ENCODE results near the gene TLX1.

TLX1 gene

GRCh38 chr10:101099901-101100300, 31.2 kb upstream of the TLX1 start:
- DNase-seq (no peak), ATAC-seq (no peak)
- Mint-ChIP-seq H3K4me3 (no peak overlapping the region), H3K27me3 (peaks cover 52% of the 10 kb centered on the region), H3K36me3 (ENCODE audit: low read depth) (no peaks in the 10 kb centered on the region), H3K27ac (no peak overlapping the region), H3K4me1 (no peaks in the 10 kb centered on the region), H3K9me3 (no peaks in the 10 kb centered on the region)

DNA sequence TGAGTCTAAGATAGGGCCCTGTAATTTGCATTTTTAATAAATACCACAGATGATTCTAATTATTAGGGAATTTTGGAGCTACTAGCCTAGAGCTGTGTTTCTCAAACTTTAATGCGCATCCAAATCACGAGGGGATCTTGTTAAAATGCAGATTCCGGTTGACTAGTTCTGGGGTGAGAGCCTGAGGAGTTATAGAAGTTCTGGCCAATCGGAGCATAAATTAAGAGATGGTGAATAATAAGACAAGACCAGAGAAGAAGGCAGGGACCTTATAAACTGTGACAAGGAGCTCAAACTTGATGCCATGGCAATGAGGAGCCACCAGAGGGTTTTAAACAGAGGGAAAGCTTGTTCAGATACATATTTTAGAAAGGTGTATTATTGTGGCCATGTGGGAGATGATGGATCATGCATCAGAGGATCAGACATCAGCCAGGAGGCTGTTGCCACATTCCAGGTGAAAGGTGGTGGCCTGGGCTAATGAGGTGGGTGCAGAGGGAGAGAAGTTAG, 29.7 kb upstream of the TLX1 start:
- ATAC-seq: no peak
- peaks cover 53% of the 10 kb centered on the region for H3K27me3 Mint-ChIP-seq
- DNase-seq: no peak
- H3K36me3 Mint-ChIP-seq (ENCODE audit: low read depth): no peaks in the 10 kb centered on the region
- H3K4me1 Mint-ChIP-seq: no peaks in the 10 kb centered on the region
- no peak overlapping the region for H3K27ac Mint-ChIP-seq
- no peak overlapping the region for H3K4me3 Mint-ChIP-seq
- H3K9me3 Mint-ChIP-seq: no peaks in the 10 kb centered on the region

DNA sequence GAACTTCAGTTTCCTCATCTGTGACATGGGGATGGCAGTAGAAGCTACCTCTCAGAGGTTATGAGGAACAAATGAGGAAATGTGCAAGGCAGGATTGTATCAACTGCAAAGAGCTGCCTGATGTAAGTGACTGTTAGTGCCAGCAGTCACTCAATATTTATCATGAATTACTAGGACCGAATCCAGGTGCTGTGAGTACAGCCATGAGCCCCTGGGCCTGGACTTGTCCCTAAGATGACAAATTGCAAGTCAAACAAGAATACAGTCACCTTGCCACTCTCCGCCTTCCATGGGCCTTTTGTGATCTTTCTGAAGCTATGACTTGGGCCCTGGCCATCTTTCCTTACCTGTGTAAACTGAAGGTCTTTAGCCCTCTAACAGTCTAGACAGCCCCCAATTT, 27.7 kb upstream of the TLX1 start:
- Mint-ChIP-seq H3K36me3 (ENCODE audit: low read depth) (no peaks in the 10 kb centered on the region), H3K4me3 (no peak overlapping the region), H3K27ac (no peak overlapping the region), H3K4me1 (no peaks in the 10 kb centered on the region), H3K9me3 (no peaks in the 10 kb centered on the region), H3K27me3 (peaks cover 48% of the 10 kb centered on the region)
- DNase-seq (no peak), ATAC-seq (no peak)

- DNase-seq (no peak), ATAC-seq (no peak)
- H3K4me1 Mint-ChIP-seq: no peaks in the 10 kb centered on the region
- no peak overlapping the region for H3K27ac Mint-ChIP-seq
- H3K36me3 Mint-ChIP-seq (ENCODE audit: low read depth): no peaks in the 10 kb centered on the region
- no peak overlapping the region for H3K4me3 Mint-ChIP-seq
- H3K9me3 Mint-ChIP-seq: no peaks in the 10 kb centered on the region
- H3K27me3 Mint-ChIP-seq: peaks cover 42% of the 10 kb centered on the region
Observed at GRCh38 chr10:101106351-101106750, 24.7 kb upstream of the TLX1 start.

GRCh38 chr10:101107771-101108170, 23.3 kb upstream of the TLX1 start:
- Mint-ChIP-seq H3K27me3 (peaks cover 38% of the 10 kb centered on the region), H3K4me1 (no peaks in the 10 kb centered on the region), H3K4me3 (no peak overlapping the region), H3K36me3 (ENCODE audit: low read depth) (no peaks in the 10 kb centered on the region), H3K9me3 (no peaks in the 10 kb centered on the region), H3K27ac (no peak overlapping the region)
- ATAC-seq (no peak), DNase-seq (no peak)

DNA sequence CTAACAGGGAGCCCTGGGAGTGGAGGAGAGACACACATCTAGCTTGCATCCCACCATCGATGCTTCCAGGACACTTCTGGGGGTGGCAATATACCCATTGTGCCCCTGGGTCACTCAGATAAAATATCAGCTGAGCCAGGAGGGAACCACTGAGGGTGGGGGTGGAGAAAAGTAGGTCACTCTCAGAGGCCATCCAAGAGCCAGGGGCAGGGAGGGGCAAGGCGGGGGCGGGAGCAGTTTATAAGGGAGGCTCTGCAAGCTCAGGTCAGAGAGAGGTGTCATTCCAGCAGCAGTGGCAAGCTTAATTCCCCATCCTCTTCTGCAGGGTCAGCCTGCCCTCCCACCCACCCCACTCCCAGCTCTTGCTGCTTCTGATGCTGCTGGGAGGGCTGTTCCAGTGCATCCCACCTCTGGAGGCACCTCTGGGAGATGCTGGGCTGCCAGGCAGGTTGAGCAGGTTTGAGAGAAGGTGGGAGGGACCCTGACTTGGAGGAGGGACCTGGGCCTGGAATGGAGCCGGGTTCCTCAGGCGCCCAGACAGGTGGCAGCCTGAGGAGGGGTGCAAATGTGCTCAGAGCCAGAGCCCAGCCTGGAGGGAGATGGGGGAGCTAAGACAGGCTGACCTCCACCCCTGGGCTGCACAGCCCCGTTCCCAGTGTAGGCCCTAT, 20.1 kb upstream of the TLX1 start:
- no peak for ATAC-seq
- H3K36me3 Mint-ChIP-seq (ENCODE audit: low read depth): no peaks in the 10 kb centered on the region

GRCh38 chr10:101111547-101111946, 19.6 kb upstream of the TLX1 start:
- ATAC-seq: no peak
- H3K9me3 Mint-ChIP-seq: no peaks in the 10 kb centered on the region
- H3K4me3 Mint-ChIP-seq: no peak overlapping the region
- H3K4me1 Mint-ChIP-seq: no peaks in the 10 kb centered on the region
- H3K27me3 Mint-ChIP-seq: peaks cover 49% of the 10 kb centered on the region
- H3K27ac Mint-ChIP-seq: no peak overlapping the region
- H3K36me3 Mint-ChIP-seq (ENCODE audit: low read depth): no peaks in the 10 kb centered on the region
- DNase-seq: no peak

More for the DNA sequence above, 20.1 kb upstream of the TLX1 start:
- H3K4me1 Mint-ChIP-seq: no peaks in the 10 kb centered on the region
- DNase-seq: no peak
- H3K4me3 Mint-ChIP-seq: no peak overlapping the region
- H3K9me3 Mint-ChIP-seq: no peaks in the 10 kb centered on the region
- peaks cover 48% of the 10 kb centered on the region for H3K27me3 Mint-ChIP-seq
- H3K27ac Mint-ChIP-seq: no peak overlapping the region

GRCh38 chr10:101112799-101113594, 18.1 kb upstream of the TLX1 start:
- Mint-ChIP-seq H3K27ac (no peak overlapping the region), H3K36me3 (ENCODE audit: low read depth) (no peaks in the 10 kb centered on the region), H3K4me3 (no peak overlapping the region), H3K4me1 (no peaks in the 10 kb centered on the region), H3K9me3 (no peaks in the 10 kb centered on the region), H3K27me3 (peaks cover 46% of the 10 kb centered on the region)
- DNase-seq: no peak
- no peak for ATAC-seq

DNA sequence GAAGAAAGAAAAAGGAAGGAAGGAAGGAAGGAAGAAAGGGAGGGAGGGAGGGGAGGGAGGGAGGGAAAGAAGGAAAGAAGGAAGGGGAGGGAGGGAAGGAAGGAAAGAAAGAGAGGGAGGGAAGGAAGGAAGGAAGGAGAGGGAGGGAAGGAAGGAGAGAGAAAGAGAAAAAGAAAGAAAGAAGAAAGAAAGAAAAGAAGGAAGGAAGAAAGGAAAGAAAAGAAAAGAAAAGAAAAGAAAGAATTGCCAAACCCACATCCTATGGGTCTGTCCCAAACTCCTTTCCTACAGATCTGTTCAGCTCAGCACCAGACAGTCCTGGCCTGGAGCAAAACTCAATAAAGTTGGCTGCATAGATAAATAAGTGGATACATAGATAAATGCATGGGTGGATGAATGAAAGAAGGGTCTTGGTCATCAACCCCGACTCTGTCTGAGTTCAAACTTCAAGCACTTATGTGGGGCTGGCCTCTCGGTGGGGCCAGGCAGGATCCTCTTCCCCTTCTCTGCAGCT, 17.2 kb upstream of the TLX1 start:
- Mint-ChIP-seq H3K4me1 (no peaks in the 10 kb centered on the region), H3K4me3 (no peak overlapping the region), H3K27ac (no peak overlapping the region), H3K9me3 (no peaks in the 10 kb centered on the region), H3K27me3 (peaks cover 47% of the 10 kb centered on the region), H3K36me3 (ENCODE audit: low read depth) (no peaks in the 10 kb centered on the region)
- ATAC-seq (no peak), DNase-seq (no peak)

DNA sequence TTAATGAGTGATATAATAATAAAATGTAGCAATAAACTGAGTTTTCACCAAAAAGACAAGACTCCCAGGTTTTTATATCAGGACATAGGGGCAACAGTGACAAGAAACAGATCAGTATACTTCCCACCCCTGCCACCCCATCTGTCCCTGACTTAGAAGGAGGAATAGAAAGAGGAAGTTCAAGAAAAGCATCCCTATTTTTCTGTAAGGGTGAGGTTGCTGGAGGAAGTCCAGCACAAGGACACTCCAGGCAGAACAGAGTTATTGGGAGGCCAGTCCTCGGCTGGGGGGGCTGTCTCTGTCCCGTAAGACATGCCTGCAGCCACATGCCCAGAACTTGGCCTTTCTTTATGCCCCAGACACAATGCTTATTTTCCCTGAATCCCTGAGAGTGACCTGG, 16.5 kb upstream of the TLX1 start:
- Mint-ChIP-seq H3K4me3 (no peak overlapping the region), H3K4me1 (no peaks in the 10 kb centered on the region), H3K9me3 (no peaks in the 10 kb centered on the region), H3K27me3 (peaks cover 52% of the 10 kb centered on the region), H3K36me3 (ENCODE audit: low read depth) (no peaks in the 10 kb centered on the region), H3K27ac (no peak overlapping the region)
- DNase-seq (no peak), ATAC-seq (no peak)

- Mint-ChIP-seq H3K9me3 (no peaks in the 10 kb centered on the region), H3K27ac (no peak overlapping the region), H3K4me3 (no peak overlapping the region), H3K36me3 (ENCODE audit: low read depth) (no peaks in the 10 kb centered on the region), H3K4me1 (peaks cover 9% of the 10 kb centered on the region), H3K27me3 (peaks cover 53% of the 10 kb centered on the region)
- ATAC-seq: no peak
- no peak for DNase-seq
Observed at GRCh38 chr10:101116754-101117153, 14.3 kb upstream of the TLX1 start.

DNA sequence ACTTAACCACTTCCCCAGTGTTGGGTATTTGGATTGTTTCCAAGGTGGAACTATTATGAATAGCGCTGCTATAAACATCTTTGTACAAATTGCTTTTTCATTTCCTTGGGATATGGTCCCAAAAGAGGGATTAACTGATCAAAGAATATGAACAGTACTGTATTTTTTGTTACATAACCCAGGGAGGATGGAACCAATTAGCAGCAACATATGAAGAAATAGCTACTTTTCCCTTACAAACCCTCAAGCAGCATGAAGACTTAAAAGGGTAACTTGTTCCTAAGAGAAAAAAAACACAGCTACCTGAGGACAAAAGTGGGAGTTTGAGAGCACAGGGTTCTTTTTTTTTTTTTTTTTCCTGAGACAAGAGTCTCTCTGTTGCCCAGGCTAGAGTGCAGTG, 13.1 kb upstream of the TLX1 start:
- Mint-ChIP-seq H3K4me1 (peaks cover 19% of the 10 kb centered on the region), H3K4me3 (no peak overlapping the region), H3K9me3 (no peaks in the 10 kb centered on the region), H3K27me3 (peaks cover 58% of the 10 kb centered on the region), H3K27ac (no peak overlapping the region), H3K36me3 (ENCODE audit: low read depth) (no peaks in the 10 kb centered on the region)
- no peak for DNase-seq
- no peak for ATAC-seq

DNA sequence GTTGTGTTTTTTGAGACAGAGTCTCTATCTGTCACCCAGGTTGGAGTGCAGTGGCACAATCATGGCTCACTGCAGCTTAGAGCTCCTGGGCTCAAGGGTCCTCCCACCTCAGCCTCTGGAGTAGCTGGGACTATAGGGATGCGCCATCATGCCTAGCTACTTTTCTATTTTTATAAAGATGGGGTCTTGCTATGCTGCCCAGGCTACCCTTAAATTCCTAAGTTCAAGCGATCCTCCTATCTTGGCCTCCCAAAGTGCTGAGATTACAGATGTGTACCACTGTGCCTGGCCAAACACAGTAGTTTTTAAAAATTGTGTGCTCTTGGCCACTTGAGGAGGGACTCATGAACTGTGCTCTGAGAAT, 10.6 kb upstream of the TLX1 start:
- DNase-seq: no peak
- H3K9me3 Mint-ChIP-seq: no peaks in the 10 kb centered on the region
- H3K4me1 Mint-ChIP-seq: peaks cover 24% of the 10 kb centered on the region
- no peak for ATAC-seq
- H3K36me3 Mint-ChIP-seq (ENCODE audit: low read depth): no peaks in the 10 kb centered on the region
- H3K4me3 Mint-ChIP-seq: peak overlapping the region; percentile 81
- peaks cover 56% of the 10 kb centered on the region for H3K27me3 Mint-ChIP-seq
- no peak overlapping the region for H3K27ac Mint-ChIP-seq

- no peak for DNase-seq
- Mint-ChIP-seq H3K27me3 (peaks cover 62% of the 10 kb centered on the region), H3K36me3 (ENCODE audit: low read depth) (no peaks in the 10 kb centered on the region), H3K27ac (no peak overlapping the region), H3K9me3 (no peaks in the 10 kb centered on the region), H3K4me1 (peaks cover 24% of the 10 kb centered on the region), H3K4me3 (peak overlapping the region; percentile 81)
- ATAC-seq: peak; percentile 57
Observed at GRCh38 chr10:101120884-101121653, 10.0 kb upstream of the TLX1 start.

Measured in activated naive CD8-positive, alpha-beta T cell treated with anti-CD3 and anti-CD28 coated beads, Interleukin-2, amount 50 U/mL, for 24 hours (primary cell).